Stomach (tissue), 9 donors: ENCODE results near the gene ASIC2. TPM values are rescaled to one million over a fixed set of nuclear protein-coding genes. Genes with fewer than 3 reads are reported as not detected.

ENCODE experiments used
- DNase-seq, 2 donors: peaks; one replicate each; pipeline versions ENCODE4 v3.0.0 to v3.0.0-alpha.2; 2013 to 2019
- H3K27ac ChIP-seq, 5 donors: fragments of 200-600 bp in 4 of 5; sonication (generic) in 4 of 5; one replicate each; pipeline ENCODE4 v1.5.1; 2013 to 2019; ENCODE audit warnings: mild to moderate bottlenecking in 1 of 5, moderate library complexity in 1 of 5
- H3K27me3 ChIP-seq, 3 donors: fragments of 200-600 bp; sonication (generic); one replicate each; pipeline ENCODE4 v1.5.1; 2017 to 2019; ENCODE audit warnings: mixed run types in 1 of 3
- H3K36me3 ChIP-seq, 4 donors: fragments of 200-600 bp; sonication (generic); 1 replicate in 3 of 4; 2 replicates in 1 of 4; pipeline ENCODE4 v1.5.1; 2016 to 2019
- H3K4me1 ChIP-seq, 4 donors: fragments of 200-600 bp; sonication (generic); one replicate each; pipeline ENCODE4 v1.5.1; 2016 to 2019
- H3K4me3 ChIP-seq, 4 donors: fragments of 200-600 bp; sonication (generic) in 3 of 4; one replicate each; pipeline ENCODE4 v1.5.1; 2016 to 2019; ENCODE audit warnings: mild to moderate bottlenecking in 1 of 4
- H3K9me3 ChIP-seq, 4 donors: fragments of 200-600 bp; sonication (generic); one replicate each; pipeline ENCODE4 v1.5.1; 2016 to 2019
- EP300 ChIP-seq: sonication (generic); formaldehyde crosslinking; IDR thresholded peaks from one replicate; pipeline ENCODE4 v1.6.1; 2017; ENCODE audit warnings: antibody characterized with exemption
- POLR2A ChIP-seq, 4 donors: fragments of 450-650 bp; IDR thresholded peaks; one replicate each; pipeline ENCODE4 v1.6.1; 2016; ENCODE audit warnings: antibody characterized with exemption in 4 of 4, control low read depth in 2 of 4, mild to moderate bottlenecking in 1 of 4, moderate library complexity in 1 of 4
- POLR2AphosphoS5 ChIP-seq, 3 donors: sonication (generic); formaldehyde crosslinking; IDR thresholded peaks; one replicate each; pipeline ENCODE4 v1.6.1; 2016; ENCODE audit warnings: antibody characterized with exemption in 3 of 3
- WGBS, 5 donors: extraction: QIAGEN DNeasy Blood & Tissue Kit in 3 of 5; methylation state at CpG; one replicate each; pipeline versions ENCODE4 v1.1.5 to v1.1.7; 2013 to 2018; 5-methylcytosine and 5-hydroxymethylcytosine counted together
- intact Hi-C: fragments of 100-400 bp; cut with DNase I; formaldehyde crosslinking; loops from one replicate; pipeline ENCODE4 v1.15.1; 2023; ENCODE audit warnings: low total_unique reads
- polyA plus RNA-seq, 3 donors: library from polyadenylated mRNA; stranded (reverse); fragments of 200-250 nt; gene quantifications; one replicate each; pipeline ENCODE4 v1.2.3, GENCODE V29; 2013
- total RNA-seq, 5 donors: library from RNA; depleted of rRNA; stranded (reverse); fragments of >200 nt; gene quantifications; one replicate each; pipeline versions ENCODE4 v1.1.0 to v1.2.3, GENCODE V29; 2014 to 2016
- TF ChIP-seq, protein P1 (sequence below), 7 experiments: fragments of 450-650 bp in 4 of 7; fragments of 200-600 bp in 3 of 7; sonication (generic) in 3 of 7; IDR thresholded peaks; one replicate each; pipeline ENCODE4 v1.5.1; 2016 to 2019; ENCODE audit warnings: antibody characterized with exemption in 7 of 7, control low read depth in 2 of 7, mild to moderate bottlenecking in 1 of 7
- donor health status: healthy with polysubstance abuse.
- donor health status: Bipolar disorder and iron deficiency.
- donor health status: healthy.

The ASIC2 gene
- total and polyA plus RNA-seq, 8 donors: 0.13 to 0.18 TPM; not detected in 6

DNA sequence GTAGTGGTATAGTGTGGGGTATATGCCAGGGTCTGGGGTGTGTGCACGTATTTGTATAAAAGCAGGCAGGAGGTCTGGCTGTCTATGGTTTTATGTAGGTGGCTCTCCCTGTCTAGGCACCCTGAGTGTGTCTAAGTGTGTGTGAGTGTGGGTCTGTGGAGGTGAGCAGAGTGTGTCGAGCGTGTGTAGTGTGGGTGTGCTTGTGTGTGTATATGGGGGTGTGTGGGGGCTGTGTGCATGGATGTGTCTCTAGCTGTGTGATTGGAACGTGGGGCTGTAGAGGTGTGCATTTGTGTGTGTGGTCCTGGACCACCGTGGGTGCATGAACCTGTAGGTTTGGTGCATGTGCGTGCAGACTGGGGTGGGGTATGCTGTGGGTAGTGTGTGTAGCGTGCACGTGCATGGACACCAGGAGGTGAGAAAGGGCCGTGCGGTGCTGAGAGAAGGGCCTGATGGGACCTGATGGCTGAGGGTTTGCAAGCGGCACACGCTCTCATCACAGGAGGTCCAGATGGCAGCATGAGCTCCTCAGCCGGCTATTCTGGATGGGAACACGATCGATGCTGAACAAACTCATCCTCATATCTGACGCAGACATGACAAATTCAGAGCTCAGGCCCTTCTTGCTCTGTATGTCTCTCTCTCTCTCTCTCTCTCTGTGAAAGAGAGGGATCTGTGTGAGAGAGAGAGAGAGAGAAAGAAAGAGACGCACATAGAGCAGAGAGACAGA is 273.8 kb downstream of the ASIC2 start:
- Histone ChIP-seq H3K36me3 (no peaks in the 10 kb centered on the region), H3K27ac (no peak overlapping the region), H3K9me3 (no peaks in the 10 kb centered on the region), H3K4me1 (peaks cover 0 to 8% (median 0%) of the 10 kb centered on the region in 4 donors), H3K4me3 (no peak overlapping the region), H3K27me3 (peaks cover 0 to 4% (median 0%) of the 10 kb centered on the region in 3 donors)
- intact Hi-C loops: no loop called here
- 85 to 92% (median 86%) methylated on average over 17 of the region's 17 CpGs for WGBS, 5 donors
- DNase-seq: no peak
- TF ChIP-seq POLR2AphosphoS5 (IDR thresholded peaks at IDR 0.05) (no peak), POLR2A (IDR thresholded peaks at IDR 0.05) (no peak), EP300 (no peak)
- TF ChIP-seq, protein P1, sequence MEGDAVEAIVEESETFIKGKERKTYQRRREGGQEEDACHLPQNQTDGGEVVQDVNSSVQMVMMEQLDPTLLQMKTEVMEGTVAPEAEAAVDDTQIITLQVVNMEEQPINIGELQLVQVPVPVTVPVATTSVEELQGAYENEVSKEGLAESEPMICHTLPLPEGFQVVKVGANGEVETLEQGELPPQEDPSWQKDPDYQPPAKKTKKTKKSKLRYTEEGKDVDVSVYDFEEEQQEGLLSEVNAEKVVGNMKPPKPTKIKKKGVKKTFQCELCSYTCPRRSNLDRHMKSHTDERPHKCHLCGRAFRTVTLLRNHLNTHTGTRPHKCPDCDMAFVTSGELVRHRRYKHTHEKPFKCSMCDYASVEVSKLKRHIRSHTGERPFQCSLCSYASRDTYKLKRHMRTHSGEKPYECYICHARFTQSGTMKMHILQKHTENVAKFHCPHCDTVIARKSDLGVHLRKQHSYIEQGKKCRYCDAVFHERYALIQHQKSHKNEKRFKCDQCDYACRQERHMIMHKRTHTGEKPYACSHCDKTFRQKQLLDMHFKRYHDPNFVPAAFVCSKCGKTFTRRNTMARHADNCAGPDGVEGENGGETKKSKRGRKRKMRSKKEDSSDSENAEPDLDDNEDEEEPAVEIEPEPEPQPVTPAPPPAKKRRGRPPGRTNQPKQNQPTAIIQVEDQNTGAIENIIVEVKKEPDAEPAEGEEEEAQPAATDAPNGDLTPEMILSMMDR (IDR thresholded peaks at IDR 0.05): no peak

DNA sequence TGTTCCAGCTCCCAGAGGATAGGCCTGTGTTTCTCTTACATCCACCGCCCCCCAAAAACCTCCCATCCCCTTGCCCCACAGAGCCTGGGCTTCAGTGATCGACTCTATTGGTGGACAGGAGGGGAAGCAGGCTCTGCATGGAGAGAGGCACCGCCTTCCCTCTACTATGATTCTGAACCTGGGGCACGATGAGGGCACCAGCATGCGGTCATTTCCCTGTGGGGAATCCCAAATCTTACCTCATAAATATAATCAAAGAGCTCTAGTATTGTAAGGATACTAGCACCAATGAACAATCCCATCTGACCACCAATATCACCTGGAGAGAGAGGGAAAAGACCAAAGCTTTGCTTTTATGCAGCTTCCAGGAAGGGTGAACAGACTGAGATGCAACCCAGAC is 275.7 kb downstream of the ASIC2 start:
- DNase-seq: no peak
- H3K4me3 ChIP-seq: no peak overlapping the region
- intact Hi-C loops: no loop called here
- 84 to 96% (median 92%) methylated on average over 5 of the region's 5 CpGs for WGBS, 5 donors
- TF ChIP-seq POLR2AphosphoS5 (IDR thresholded peaks at IDR 0.05) (no peak), POLR2A (IDR thresholded peaks at IDR 0.05) (no peak), EP300 (no peak)
- TF ChIP-seq, protein P1 (IDR thresholded peaks at IDR 0.05): no peak
- no peaks in the 10 kb centered on the region for H3K36me3 ChIP-seq
- no peaks in the 10 kb centered on the region for H3K9me3 ChIP-seq
- peaks cover 0 to 4% (median 0%) of the 10 kb centered on the region in 3 donors for H3K27me3 ChIP-seq
- peaks cover 0 to 8% (median 0%) of the 10 kb centered on the region in 4 donors for H3K4me1 ChIP-seq
- no peak overlapping the region for H3K27ac ChIP-seq

DNA sequence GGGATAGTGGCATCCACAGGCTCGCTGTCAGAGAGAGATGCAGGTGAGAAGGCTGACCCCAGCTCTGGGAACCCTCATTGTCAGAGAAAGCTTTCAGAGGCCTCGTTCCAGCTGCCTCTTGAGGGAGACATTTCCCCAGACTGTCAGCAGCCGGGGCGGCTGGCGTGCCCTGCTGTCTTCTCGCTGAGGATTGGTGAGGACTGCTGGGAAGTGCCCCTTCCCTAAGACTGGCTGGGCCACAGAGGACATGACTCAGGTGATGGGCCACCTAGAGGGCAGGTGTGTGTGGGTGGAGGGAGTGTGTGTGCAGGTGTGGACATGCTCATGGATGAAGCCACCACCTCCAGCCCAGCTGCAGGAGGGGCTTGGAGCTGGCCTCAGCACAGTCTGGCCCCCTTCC is 276.2 kb downstream of the ASIC2 start:
- H3K27me3 ChIP-seq: peaks cover 0 to 4% (median 0%) of the 10 kb centered on the region in 3 donors
- WGBS, 5 donors: 73 to 88% (median 84%) methylated on average over 2 to 6 of the region's 6 CpGs
- H3K4me1 ChIP-seq: peaks cover 0 to 8% (median 0%) of the 10 kb centered on the region in 4 donors
- no peaks in the 10 kb centered on the region for H3K9me3 ChIP-seq
- TF ChIP-seq, protein P1 (IDR thresholded peaks at IDR 0.05): no peak
- TF ChIP-seq EP300 (no peak), POLR2A (IDR thresholded peaks at IDR 0.05) (no peak), POLR2AphosphoS5 (IDR thresholded peaks at IDR 0.05) (no peak)
- no peak overlapping the region for H3K4me3 ChIP-seq
- H3K27ac ChIP-seq: no peak overlapping the region
- no peaks in the 10 kb centered on the region for H3K36me3 ChIP-seq
- no peak for DNase-seq
- intact Hi-C loops: no loop called here

DNA sequence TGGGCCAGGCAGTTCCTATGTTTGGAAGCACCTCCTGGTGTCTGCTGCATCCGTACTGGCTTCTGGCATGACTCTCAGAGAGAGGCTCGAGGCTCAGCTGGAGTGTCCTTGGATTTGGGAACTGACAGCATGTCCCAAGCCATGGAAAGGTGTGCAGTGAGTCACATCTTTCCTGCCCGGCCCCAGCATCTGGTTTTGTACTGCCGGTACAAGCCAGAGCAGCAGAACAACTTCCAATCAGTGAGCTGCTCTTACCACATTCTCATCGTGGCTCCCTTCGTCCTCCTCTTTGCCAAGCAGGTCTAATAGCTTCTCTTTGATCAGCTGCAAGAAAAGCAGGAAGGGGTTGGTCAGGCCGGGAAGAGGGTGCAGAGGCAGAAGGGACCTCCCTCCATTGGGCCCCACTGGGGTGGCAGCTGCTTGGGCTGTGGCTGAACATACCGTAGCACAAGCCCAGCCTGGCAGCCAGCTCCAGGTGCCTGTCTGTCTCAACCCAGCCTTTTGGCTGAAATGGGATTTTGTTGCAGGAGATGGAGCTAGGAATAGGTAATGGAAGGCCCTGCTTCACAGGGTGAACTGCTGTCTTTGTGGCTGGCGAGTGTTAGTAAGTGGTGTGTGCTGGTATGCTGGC is 277.3 kb downstream of the ASIC2 start:
- H3K9me3 ChIP-seq: no peaks in the 10 kb centered on the region
- DNase-seq: no peak
- H3K27ac ChIP-seq: no peak overlapping the region
- H3K36me3 ChIP-seq: no peaks in the 10 kb centered on the region
- peaks cover 0 to 4% (median 0%) of the 10 kb centered on the region in 3 donors for H3K27me3 ChIP-seq
- H3K4me1 ChIP-seq: peaks cover 0 to 8% (median 0%) of the 10 kb centered on the region in 4 donors
- WGBS, 5 donors: 69 to 73% (median 70%) methylated on average over 9 of the region's 9 CpGs
- no peak overlapping the region for H3K4me3 ChIP-seq
- intact Hi-C loops: no loop called here
- no peak for TF ChIP-seq POLR2AphosphoS5 (IDR thresholded peaks at IDR 0.05)
- TF ChIP-seq POLR2A (IDR thresholded peaks at IDR 0.05): no peak
- TF ChIP-seq, protein P1 (IDR thresholded peaks at IDR 0.05): no peak
